Lower leg skin (tissue), 4 donors: ENCODE data around the gene DOCK7. TPM values are rescaled to one million over a fixed set of nuclear protein-coding genes. Genes with fewer than 3 reads are reported as not detected.

Experiments
- DNase-seq, 2 donors: peaks; one replicate each; pipeline ENCODE4 v3.0.0-alpha.2; 2019; ENCODE audit warnings: low spot score in 2 of 2
- H3K4me3 ChIP-seq: fragments of 200-600 bp; sonication (generic); 2 replicates; pipeline ENCODE4 v1.5.1; 2017; ENCODE audit warnings: mild to moderate bottlenecking, low read depth; ENCODE audit not compliant: poor library complexity, severe bottlenecking
- POLR2A ChIP-seq, 2 donors: fragments of 450-650 bp; IDR thresholded peaks; one replicate each; pipeline ENCODE4 v1.6.1; 2016 to 2017; ENCODE audit warnings: antibody characterized with exemption in 2 of 2, mild to moderate bottlenecking in 1 of 2, moderate library complexity in 1 of 2
- WGBS, 2 donors: methylation state at CpG; one replicate each; pipeline ENCODE4 v1.1.5; 2018; 5-methylcytosine and 5-hydroxymethylcytosine counted together
- intact Hi-C: fragments of 100-400 bp; cut with DNase I; formaldehyde crosslinking; loops from one replicate; pipeline ENCODE4 v1.15.0; 2023; ENCODE audit warnings: low total_unique reads
- total RNA-seq, 4 donors: library from RNA; depleted of rRNA; stranded (reverse); fragments of >200 nt; gene quantifications; one replicate each; pipeline ENCODE4 v1.1.0, GENCODE V29; 2016
- TF ChIP-seq, protein P1 (sequence below), 3 donors: fragments of 450-650 bp; IDR thresholded peaks; one replicate each; pipeline ENCODE4 v1.5.1; 2016; ENCODE audit warnings: antibody characterized with exemption in 3 of 3, mild to moderate bottlenecking in 3 of 3, moderate library complexity in 2 of 3

DOCK7 gene
- total RNA-seq, 4 donors from 2014 or later: 27.0 to 67.5 (median 29.4) TPM

DNA sequence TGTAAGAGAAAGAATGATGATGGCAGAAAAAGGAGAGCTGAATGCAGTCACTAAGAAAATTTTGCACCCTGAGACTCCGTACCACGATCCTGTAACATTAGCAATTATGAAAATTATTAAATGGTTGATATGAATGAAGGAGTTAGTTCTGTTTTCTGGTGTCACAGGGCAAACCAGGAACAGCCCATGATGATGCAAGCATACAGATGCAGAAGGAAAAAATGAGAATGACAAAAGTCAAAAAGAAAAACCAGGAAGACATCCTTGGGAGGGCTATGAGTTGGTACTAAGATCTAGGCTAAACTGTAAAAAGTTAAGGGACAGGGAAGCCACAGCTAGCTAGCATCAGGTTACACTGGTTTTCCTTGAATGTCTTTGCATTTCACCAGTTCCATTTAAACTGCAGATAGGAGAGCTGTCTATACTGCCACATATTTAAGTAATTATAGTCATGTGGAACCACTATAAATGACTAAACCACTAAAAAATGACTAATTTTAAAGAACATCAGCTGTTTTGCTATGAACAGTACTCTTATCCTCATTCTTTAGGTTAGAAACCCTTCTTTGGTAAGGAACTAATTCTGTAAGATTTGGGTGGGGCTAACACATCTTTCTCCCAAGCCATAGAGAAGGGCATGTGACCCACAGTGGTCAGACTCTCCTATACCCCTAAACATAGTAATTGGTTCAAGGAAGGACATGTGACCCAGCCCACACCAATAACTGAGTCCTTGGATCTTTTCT is 11.4 kb downstream of the DOCK7 start:
- TF ChIP-seq POLR2A (IDR thresholded peaks at IDR 0.05): no peak
- TF ChIP-seq, protein P1, sequence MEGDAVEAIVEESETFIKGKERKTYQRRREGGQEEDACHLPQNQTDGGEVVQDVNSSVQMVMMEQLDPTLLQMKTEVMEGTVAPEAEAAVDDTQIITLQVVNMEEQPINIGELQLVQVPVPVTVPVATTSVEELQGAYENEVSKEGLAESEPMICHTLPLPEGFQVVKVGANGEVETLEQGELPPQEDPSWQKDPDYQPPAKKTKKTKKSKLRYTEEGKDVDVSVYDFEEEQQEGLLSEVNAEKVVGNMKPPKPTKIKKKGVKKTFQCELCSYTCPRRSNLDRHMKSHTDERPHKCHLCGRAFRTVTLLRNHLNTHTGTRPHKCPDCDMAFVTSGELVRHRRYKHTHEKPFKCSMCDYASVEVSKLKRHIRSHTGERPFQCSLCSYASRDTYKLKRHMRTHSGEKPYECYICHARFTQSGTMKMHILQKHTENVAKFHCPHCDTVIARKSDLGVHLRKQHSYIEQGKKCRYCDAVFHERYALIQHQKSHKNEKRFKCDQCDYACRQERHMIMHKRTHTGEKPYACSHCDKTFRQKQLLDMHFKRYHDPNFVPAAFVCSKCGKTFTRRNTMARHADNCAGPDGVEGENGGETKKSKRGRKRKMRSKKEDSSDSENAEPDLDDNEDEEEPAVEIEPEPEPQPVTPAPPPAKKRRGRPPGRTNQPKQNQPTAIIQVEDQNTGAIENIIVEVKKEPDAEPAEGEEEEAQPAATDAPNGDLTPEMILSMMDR (IDR thresholded peaks at IDR 0.05): no peak
- intact Hi-C loops: no loop called here
- no peak for DNase-seq
- WGBS, 2 donors: 62 to 65% methylated on average over 2 of the region's 2 CpGs
- no peak overlapping the region for H3K4me3 ChIP-seq

- intact Hi-C loops: no loop called here
- H3K4me3 ChIP-seq: no peak overlapping the region
- TF ChIP-seq, protein P1 (IDR thresholded peaks at IDR 0.05): no peak
- TF ChIP-seq POLR2A (IDR thresholded peaks at IDR 0.05): no peak
- WGBS, 2 donors: 76% methylated on average over 1 of the region's 1 CpG
- DNase-seq: no peak
These were observed 14.6 kb downstream of the DOCK7 start for GRCh38 chr1:62673629-62674028.

- TF ChIP-seq, protein P1 (IDR thresholded peaks at IDR 0.05): no peak
- no peak for TF ChIP-seq POLR2A (IDR thresholded peaks at IDR 0.05)
- intact Hi-C loops: no loop called here
- DNase-seq: no peak
- no peak overlapping the region for H3K4me3 ChIP-seq
- 78% methylated on average over 1 of the region's 1 CpG for WGBS, 2 donors
These were observed 16.2 kb downstream of the DOCK7 start for GRCh38 chr1:62672029-62672428.

DNA sequence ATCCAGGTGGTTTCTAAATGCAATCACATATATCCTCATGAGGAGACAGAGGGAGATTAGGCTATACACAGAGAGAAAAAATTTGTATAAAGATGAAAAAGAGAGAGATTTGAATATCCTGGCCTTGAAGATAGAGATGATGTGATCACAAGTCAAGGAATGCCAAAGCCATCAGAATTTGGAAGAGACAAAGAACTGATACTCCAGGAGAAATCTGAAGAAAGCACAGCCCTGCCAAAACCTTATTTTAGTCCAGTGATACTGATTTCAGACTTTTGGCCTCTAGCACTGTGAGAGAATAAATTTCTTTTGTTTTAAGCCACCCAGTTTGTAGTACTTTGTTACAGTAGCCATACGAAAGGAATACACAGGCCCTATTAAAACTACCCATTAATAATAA is 33.4 kb downstream of the DOCK7 start:
- DNase-seq: no peak
- H3K4me3 ChIP-seq: no peak overlapping the region
- intact Hi-C loops: no loop called here
- TF ChIP-seq POLR2A (IDR thresholded peaks at IDR 0.05): no peak
- TF ChIP-seq, protein P1 (IDR thresholded peaks at IDR 0.05): no peak
- 64 to 80% methylated on average over 1 of the region's 1 CpG for WGBS, 2 donors

DNA sequence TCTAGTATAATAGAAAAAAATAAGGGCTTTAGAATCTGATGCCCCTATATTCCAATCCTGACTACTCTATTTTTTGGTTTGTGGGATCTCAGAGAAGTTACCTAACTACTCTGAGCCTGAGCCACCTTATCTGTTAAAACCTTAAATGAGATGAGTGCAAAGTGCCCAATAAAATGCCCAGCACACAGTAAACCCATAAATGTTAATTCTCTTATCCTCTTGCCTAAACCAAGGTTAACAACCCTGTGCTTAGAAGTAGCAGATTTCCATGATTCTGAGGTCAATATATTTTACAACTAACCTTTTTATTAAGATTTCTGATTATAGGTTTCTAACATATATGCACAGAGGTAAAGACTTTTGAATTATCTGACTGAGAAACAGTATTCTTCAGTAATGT is 35.8 kb downstream of the DOCK7 start:
- no peak for TF ChIP-seq POLR2A (IDR thresholded peaks at IDR 0.05)
- TF ChIP-seq, protein P1 (IDR thresholded peaks at IDR 0.05): no peak
- intact Hi-C loops: no loop called here
- no peak for DNase-seq
- H3K4me3 ChIP-seq: no peak overlapping the region

DNA sequence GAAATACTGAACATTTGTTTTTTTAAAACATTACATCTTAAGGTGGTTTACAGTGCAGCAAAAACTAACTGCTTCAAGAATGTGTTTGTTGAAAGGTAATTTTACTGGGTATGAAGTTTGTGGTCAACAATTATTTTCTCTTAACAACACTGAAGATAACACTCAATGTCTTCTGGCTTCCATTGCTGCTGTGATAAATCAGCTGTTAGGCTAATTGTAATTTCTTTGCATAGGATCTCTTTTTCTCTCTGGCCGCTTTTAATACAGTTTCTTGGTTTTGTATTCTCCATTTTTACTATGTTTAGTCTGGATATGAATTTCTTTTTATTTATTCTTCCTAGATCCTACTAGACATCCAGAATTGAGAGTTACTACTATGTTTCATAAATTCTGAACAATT is 44.9 kb downstream of the DOCK7 start:
- intact Hi-C loops: no loop called here
- 100% methylated on average over 1 of the region's 1 CpG for WGBS, 2 donors

More for the DNA sequence above, 44.9 kb downstream of the DOCK7 start:
- H3K4me3 ChIP-seq: no peak overlapping the region
- no peak for DNase-seq
- TF ChIP-seq POLR2A (IDR thresholded peaks at IDR 0.05): no peak
- TF ChIP-seq, protein P1 (IDR thresholded peaks at IDR 0.05): no peak
